Pulmonary artery endothelial cell (primary cell): ENCODE measurements around the gene NAB1. TPM values are rescaled to one million over a fixed set of nuclear protein-coding genes. Genes with fewer than 3 reads are reported as not detected.
A peak's percentile ranks its signal among the peaks of the same experiment; 100 is the strongest.

Experiments used
- DNase-seq: peaks from one replicate; pipeline ENCODE4 v3.0.0-alpha.2; 2011; ENCODE audit warnings: low read depth, low spot score
- total RNA-seq: library from RNA; depleted of rRNA; stranded (reverse); fragments of >200 nt; gene quantifications from 2 replicates; pipeline ENCODE4 v1.2.3, GENCODE V29; 2014

NAB1 gene
- total RNA-seq, 1 donor from 2014 or later, result 35.6 TPM

DNA sequence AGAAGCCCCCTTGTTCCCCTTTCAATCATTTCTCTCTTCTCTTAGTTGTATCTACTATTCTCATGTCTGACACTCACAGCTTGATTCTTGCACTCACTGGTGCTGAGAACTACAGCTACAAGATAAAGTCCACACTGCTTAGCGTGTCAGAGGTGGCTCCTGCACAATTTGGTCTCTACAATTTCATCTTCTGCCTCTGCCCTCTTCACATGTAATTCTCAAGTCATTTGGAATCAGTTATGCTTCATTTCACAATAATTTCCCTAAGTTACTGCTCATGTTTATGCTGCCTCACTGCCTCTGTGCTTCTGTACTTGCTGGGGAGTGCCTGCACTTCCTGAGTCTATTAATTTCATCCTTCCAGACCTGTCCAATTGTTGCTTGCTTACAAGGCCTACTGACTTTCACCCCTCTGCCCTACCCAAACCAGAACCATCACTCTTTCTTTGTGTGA is 11.6 kb upstream of the NAB1 start:
- DNase-seq, result no peak

DNA sequence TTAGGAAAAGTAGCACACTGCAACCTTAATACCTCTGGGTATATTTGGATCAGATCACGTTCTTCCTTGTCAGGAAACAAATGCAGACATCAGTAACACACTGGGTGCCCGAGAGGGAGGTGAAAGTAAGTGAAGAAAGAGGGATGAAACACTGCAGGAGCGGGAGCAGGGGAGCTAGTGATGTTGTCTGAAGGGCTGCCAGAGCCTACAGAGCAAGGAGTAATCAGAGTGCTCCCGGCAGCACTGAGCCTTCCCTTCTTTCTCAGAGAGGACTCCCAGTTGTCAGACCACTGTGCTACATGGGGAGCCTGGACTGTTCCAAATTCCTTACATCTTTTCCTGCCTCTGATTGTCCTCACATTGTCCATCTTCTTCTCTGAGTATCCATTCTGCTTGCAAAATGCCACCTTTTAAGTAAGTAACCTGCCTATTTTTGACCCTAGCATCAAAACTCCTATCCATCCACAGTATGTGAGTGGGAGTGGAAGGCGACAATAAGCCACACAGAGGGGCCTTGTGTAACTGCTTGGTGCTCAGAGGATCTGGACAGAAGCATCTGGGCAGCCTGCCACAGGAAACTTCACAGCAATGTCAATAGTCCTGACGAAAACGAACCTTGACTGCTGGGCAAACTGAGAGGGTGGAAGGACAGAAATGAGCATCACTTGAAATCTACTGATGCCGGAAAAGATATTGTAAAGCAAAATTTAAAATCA is 10.8 kb upstream of the NAB1 start:
- no peak for DNase-seq

DNA sequence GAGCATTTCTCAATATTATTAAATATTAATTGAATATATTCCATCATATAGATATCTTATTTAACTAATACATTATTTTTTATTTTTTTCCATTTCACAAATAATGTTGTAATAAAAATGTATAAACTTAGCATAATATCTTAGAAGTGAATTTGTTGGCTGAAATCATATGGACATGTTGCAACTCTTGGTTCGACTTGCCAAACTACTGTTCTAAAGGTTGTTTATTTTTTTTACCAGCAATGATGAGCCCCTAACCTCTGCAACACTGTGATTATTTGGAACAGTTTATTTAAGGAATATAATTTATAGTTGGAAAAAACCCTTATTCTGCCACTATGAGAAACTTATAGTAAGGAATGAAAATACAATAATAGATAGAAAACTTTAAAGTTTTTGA is 8.8 kb upstream of the NAB1 start:
- no peak for DNase-seq

DNA sequence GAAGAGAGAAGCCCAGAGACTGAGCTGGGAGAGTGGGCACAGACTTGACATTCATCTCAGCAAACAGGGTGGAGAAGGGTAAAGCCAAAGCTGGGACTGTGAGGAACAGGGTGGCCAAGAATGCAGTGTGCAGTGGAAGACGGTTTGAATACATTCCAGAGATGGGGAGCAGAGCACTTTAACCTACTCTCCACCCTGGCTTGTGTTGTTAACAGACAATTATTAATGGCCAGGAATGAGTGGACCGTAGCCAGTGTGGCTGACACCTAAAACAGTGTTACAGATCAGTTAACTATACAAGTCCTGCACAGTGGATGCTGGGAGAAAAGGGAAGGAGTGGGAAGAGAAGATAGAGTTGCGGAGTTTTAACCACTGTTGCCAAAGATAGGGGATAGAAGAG is 7.4 kb upstream of the NAB1 start:
- DNase-seq, result no peak

DNA sequence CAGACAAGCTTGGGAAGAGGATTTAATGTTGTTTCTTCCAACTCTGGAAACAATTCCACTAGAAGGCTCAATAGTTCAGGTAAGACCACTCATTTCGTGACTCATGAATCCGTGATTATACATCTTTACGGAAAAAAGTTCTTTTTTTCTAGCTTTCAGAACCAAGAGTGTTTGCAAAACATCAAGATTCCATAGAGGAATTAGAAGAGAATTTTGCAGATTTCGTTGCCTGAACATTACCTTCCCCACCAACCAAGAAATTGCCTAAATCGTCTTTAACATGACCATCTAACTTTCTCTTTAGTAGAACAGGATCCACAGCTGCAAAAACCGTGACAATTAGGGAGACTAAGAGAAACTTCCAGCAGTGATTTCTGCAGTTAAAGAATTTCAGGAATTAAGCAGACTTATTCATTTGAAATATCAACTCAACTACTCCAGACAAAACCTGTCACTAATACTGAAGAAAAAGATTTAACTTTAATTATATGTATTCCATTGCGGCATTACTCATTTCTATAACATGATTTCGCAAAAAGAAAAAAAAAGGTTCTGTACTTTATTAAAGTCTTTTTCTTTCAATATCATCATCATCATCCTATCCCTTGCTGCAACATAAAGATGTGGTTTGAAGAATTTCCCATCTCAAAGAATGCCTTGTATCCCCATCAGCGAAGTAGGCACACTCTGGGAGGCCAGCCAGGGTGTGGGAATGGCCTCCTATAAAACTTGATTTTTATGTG is 1.9 kb upstream of the NAB1 start:
- DNase-seq, result no peak

DNA sequence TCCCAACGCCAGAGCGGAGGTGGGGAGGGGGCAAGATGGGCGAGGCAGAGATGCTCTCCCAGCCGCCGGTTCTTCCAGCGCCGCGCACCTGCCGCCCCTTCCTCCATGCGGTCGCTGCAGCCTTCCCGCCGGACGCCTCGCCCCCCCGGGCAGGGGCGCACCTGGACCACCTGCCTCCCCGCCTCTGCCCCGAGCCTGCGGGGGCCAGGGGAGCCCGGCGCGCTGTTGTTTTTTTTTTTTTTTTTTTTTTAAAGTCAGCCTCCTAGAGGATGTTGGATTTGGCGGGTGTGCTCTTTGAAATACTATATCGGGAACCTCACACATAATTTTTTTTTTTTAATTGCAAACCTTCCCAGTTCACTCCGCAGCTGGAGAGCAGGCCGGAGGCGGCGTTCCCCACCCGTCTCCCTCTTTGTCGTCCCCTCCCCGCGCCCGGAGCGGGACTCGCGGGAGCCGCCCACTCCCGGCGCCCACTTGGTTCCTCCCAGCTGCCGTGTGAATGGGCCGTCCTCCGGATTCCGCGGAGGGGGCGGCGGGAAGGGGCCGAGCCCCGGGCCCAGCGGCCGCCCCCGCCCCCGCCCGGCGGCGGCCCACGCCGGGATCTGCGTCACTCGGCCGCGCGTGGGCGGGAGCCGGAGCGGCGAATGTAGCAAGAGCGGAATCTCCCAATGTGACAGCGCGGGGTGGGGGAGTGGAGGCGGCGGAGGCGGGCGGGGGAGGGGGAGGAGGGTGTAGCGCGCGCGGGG is 421 bp upstream of the NAB1 start:
- DNase-seq, result peak; percentile 61

DNA sequence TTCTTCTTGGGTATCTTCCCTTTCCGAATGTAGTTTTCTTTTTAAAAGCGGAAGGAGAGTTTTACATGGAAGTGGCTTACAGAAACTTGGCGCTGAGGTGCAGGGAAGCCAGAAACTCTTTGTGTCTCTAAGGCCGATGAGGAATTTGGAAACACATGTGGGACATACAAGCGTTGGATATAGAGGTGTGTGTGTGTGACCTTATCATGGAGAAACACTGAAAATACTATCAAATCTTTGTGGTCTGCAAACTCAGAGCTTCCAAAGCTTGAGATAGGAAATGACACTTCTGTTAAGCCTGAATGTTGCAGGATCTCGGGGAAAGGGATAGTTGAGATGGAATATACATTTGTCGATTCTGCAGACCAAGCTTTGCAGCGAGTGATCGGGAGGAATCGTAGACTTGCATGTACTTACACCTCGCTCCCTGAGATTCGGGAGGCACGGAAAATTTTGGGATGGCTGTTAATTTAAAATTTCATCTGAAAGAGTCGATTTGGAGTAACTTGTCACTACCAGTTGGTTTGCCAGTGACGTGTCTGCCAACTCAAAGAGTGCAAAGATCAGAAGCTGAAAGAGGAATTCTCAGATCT is 1.0 kb downstream of the NAB1 start:
- DNase-seq, result no peak

DNA sequence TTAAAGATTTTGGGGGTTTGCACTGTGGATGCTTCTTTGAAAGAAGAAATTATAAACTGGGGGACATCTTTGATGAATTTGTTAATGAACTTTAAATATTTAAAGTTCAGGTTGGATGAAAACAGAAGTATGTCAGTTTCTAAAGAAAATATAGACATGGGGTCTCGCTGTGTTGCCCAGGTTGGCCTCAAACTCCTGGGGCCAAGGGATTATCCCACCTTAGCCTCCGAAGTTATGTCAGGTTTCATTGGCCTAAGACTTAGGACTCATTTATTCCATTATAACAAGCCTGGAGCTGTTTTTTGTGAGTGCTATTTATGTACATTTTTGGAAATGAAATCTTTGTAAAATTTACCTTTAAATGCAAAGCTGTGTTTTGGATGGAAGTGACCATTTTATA is 2.5 kb downstream of the NAB1 start:
- no peak for DNase-seq

DNA sequence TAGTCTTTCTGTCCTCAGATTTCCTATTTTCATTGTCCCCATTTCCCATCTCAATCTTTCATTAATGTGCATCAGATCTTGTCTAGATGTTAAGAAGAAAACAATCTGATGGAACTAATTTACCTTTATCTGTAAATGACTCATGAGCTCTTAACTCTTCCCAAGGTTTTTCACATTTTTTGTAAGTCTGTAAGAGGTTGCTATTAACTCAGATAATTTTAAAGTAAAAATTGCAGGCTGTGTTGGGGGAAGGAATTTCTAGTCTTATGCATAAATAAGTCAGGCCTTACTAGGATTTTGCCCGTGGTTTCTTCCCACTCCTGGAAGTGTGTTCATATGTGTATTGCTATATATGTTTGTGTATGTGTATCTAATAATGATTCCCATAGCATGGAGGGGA is 4.3 kb downstream of the NAB1 start:
- no peak for DNase-seq

DNA sequence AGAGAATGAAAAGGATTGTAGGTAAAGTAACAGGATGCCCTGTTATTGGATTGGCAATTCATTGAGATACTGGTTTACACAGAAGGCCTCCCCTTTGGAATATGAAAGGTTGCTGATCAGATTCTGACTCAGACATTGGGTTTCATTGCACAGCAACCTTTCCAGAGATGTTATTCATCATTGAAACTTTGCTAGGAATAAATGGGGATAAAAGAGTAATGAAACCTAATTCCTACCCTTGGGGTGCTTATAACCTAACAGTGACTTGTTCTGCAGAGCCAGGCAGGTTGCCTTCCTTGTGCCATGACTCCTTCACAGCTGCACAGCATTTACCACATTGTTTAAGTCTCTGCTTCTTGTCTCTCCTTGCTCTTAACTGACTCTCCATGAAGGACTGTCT is 5.0 kb downstream of the NAB1 start:
- no peak for DNase-seq

DNA sequence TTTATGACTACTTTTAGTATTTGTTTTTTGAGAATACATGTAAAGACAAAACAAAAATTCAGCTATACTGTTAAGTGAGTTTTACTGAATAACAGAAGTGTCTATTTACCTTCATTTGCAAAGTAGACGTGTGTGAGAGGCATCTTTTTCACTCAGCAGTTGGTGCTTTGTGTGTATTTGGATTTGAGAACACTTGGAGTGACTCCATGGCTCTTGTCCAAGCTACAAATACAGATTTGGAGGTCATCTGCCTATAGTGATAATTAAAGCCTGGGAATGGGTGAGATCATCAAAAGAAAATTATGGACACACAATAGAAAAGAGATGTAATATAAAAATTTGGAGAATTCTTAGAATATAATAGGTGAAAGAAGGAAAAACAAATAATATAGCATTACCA is 6.2 kb downstream of the NAB1 start:
- DNase-seq, result no peak

DNA sequence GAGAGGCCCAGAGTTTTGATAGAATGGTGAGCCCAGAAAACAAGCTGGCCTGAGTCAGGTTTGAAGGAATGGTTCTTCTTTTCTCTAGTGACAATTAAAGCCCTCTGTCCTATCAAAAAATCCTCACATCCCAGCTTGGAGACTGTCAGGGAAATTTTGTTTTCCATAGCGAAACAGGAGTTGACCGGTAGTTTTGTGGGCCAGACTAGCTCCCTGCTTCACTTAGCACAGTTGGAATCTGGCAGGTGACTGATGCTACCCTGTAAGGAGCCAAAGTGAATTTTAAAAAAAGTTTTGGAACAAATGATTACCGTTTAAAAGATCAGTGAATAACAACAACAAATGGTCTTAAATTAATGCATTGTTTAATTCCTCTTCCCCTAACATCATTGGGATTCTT is 6.7 kb downstream of the NAB1 start:
- no peak for DNase-seq

DNA sequence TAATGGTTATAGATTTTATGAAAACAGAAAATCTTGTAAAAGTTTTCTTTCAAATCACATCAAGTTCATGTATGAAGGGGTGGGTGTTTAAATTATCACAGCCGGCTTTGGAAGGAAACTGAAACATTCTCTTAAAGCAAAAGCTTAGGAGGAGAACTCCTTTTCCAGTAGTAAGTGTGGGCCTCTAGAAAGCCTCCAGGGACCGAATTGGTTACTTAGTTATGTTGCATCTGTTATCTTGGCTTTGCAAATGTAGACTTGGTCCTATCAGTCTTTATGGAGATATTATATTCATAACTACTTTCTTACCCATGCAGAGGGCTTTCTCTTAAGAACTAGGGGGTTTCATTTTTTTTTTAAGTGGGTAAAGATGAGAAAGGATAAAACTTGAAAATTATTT is 7.4 kb downstream of the NAB1 start:
- DNase-seq, result no peak

DNA sequence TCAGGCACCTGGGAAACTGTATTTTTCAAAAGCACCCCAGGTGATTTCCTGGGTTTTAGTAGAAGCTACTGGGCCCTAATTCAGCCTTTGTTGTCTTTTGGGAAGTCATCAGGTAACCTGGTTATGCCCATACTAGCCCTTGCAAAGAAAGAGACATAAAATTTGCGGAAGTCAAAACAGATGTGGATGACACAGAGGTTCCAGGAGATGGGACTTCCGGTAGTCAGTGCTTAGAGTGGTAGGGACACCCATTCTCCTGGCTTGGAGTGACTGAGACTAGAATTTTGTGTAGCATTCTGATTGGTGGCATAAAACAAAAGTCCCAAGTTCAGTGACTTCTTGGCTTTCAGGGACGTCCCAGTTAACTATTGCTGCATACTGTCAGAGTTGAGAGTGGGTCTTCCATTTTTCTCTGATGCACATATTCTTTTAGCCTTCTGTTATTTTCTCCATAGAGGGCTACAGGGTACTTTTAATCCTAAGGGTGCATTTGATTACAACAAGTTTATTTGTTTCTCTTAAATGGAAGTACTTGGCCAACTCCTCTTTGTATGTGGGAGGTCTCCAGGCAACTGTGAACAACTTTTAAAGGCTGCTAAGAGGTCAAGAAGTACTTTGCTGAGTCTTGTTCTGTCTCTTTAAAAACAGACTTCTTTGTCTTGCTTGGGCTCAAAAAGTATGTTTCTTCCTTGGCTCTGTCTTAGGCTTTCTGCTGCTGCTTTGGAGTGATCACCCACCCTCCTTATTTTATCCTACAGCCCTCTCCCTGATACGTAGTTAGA is 8.8 kb downstream of the NAB1 start:
- no peak for DNase-seq

DNA sequence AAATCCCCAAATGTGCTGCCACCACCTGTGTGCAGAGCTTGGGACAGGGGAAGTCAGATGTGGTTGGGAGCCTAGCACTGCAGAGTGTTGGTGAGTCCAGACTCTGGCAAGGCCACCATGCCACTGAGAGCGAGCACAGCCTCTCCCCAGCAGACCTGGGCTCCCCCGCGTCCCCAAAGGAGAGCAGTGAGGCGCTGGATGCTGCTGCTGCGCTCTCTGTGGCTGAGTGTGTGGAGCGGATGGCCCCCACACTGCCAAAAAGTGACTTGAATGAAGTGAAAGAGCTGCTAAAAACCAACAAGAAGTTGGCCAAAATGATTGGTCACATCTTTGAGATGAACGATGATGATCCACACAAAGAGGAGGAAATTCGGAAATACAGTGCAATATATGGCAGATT is 10.7 kb downstream of the NAB1 start:
- DNase-seq, result no peak

DNA sequence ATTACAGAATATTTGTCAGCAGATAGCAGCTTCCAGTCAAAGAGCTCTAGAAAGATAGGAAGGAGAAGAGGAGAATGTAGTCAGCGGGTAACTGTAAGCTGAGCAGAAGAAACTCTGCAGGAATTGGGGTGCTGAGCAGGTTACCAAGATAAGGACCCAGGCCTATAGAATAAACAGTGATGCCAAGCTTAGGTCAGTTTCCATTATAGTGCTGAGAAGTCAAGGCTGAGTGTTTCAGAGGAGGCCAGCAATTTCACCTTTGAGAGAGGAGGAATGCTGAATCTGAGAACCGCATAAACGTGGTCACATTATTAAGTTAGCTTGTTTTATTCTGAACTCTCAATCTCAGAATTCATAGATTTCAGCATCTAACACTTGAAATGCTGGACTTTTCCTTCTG is 13.9 kb downstream of the NAB1 start:
- no peak for DNase-seq

DNA sequence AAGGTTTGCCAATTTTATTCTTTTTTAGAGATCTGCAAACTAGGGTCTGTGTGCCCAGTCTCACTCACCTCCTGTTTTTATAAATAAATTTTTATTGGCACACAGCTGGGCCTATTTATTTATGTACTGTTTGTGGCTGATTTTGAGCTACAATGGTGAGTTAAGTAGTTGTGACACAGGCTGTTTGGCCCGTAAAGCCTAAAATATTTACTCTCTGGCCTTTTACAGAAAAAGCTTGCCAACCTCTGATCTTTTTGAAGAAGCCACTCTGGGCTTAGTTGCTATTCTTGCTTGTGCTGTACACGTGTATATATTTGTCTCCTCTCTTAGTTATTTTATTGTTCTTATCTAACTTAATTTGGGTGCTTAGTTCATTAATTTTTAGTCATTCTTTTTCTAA is 14.5 kb downstream of the NAB1 start:
- DNase-seq, result no peak

DNA sequence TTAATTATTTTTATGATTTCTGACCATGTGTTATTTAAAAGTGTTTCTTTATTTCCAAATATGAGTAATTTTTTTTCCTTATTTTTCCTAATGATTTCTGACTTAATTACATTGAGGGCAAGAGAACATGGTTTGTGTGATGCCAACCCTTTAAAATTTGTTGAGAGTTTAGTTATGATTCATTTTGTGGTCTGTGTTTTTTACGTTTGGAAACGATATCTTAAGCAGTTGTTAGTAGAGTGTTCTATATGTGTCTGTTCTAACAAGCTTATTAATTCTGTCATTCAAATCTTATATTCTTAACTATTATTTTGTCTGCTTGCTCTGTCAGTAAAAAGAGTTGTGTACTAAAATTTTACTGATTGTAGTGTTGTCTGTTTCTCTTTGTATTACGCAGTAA is 15.0 kb downstream of the NAB1 start:
- DNase-seq, result no peak

DNA sequence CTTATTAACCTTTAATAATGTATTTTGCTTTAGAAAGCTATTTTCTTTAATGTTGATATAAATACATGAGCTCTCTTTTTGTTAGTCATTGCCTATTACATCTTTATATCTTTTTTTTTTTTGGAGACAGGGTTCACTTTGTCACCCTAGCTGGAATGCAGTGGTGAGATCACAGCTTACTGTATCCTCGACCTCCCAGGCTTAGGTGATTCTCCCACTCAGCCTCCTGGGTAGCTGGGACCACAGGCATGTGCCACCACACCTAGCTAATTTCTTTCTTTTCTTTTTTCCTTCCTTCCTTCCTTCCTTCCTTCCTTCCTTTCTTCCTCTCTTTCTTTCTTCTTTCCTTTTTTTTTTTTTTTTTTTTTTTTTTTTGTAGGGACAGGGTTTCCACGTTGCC is 15.4 kb downstream of the NAB1 start:
- DNase-seq, result no peak

DNA sequence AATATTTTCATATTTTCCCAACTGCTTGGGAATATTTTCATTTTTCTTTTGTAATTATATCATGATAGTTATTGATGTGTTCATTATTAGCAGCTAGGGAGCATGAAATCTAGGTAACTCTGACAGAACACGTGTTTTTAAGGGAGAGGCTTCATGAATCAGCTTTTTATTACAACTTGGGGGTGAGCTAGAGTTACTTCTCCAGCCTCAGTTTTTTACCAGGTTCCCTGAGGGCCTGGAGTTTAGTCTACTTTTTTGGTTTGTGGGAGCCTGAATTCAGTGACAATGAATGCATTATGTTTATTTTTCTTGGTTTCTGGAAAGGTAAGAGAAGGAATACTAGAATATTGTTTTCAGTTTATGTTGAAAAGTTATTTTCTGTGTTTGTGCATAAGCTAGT is 18.0 kb downstream of the NAB1 start:
- DNase-seq, result no peak

DNA sequence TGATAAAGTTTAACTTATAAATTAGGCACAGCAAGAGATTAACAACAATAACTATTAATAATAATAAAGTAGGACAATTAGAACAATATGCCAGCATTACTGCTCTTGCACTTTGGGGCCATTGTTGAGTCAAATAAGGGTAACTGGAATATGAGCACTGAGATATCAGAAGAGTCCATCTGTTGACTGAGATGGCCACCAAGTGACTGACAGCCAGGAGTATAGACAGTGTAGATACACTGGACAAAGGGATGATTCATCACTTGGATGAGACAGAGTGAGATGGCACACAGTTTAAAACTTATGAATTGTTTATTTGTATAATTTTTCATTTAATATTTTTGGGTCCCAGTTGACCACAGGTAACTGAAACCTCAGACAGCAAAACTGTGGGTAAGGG is 20.0 kb downstream of the NAB1 start:
- no peak for DNase-seq
